ENCODE results near the gene ATP10A. TPM values are rescaled to one million over a fixed set of nuclear protein-coding genes. Genes with fewer than 3 reads are reported as not detected.
"Not testable (repeated sequence)": the region's sequence is repeated elsewhere in the genome, so short reads cannot be mapped to it uniquely, and the experiment has no call there.

The ATP10A gene
- total RNA-seq, 1 donor from 2014 or later, result 0.26 TPM

DNA sequence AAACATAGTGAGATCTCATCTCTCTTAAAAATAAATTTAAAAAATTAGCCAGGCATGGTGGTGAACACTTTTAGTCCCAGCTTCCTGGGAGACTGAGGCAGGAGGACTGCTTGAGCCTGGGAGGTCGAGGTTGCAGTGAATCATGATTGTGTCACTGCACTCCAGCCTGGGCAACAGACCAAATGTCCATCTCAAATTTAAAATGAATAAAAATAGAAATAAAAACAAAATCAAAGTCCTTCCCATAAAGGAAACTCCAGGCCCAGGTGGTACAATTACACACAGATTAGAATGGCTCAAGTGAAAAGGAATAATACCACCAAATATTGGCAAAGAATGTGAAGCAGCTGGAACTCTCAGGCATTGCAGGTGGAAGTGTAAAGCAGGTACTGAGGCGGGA lies 19.3 kb upstream of the ATP10A start:
- H3K36me3 ChIP-seq (ENCODE audit: control insufficient read depth, insufficient read depth, low read length), result no peaks in the 10 kb centered on the region
- TF ChIP-seq, protein P1, sequence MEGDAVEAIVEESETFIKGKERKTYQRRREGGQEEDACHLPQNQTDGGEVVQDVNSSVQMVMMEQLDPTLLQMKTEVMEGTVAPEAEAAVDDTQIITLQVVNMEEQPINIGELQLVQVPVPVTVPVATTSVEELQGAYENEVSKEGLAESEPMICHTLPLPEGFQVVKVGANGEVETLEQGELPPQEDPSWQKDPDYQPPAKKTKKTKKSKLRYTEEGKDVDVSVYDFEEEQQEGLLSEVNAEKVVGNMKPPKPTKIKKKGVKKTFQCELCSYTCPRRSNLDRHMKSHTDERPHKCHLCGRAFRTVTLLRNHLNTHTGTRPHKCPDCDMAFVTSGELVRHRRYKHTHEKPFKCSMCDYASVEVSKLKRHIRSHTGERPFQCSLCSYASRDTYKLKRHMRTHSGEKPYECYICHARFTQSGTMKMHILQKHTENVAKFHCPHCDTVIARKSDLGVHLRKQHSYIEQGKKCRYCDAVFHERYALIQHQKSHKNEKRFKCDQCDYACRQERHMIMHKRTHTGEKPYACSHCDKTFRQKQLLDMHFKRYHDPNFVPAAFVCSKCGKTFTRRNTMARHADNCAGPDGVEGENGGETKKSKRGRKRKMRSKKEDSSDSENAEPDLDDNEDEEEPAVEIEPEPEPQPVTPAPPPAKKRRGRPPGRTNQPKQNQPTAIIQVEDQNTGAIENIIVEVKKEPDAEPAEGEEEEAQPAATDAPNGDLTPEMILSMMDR (IDR thresholded peaks at IDR 0.05; ENCODE audit: insufficient read depth, low read length, severe bottlenecking), result no peak
- no peak for FAIRE-seq

DNA sequence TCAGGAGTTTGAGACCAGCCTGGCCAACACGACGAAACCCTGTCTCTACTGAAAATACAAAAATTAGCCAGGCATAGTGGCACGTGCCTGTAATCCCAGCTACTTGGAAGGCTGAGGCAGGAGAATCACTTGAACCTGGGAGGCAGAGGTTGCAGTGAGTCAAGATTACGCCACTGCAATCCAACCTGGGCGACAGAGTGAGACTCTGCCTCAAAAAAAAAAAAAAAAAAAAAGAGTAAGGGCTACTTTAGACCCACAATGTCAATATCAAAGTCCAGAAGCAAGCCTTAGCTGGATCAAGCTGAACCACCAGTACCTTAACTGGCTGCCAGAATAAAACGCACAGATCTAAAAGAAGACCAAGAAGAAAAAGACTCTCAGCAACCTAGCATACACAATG lies 17.8 kb upstream of the ATP10A start:
- FAIRE-seq, result not testable (repeated sequence)

More for the DNA sequence above, 19.3 kb upstream of the ATP10A start:
- Histone ChIP-seq H3K4me3 (ENCODE audit: low read depth, low read length) (no peak overlapping the region), H3K27me3 (ENCODE audit: control insufficient read depth, insufficient read depth, low read length) (no peaks in the 10 kb centered on the region)
- DNase-seq (ENCODE audit: low read depth), result no peak

DNA sequence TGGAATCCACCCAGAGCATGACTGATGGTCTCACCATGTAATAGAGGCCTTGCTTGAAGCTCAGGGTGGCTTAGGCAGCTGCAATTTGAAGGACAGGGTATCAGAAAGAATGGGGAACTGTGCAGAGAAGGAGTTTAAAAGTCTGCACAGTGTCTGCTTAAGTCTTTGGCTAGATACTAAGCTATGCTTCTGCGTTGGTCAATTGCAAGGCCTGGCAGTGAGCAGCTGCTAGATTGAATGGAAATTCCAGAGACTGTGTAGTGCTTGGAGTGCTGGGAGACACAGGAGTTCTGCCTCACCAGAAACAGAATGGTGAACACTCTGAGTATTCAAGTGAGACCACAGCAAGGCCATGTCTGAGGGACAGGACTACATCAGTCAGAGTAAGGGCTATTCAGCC lies 17.3 kb upstream of the ATP10A start:
- Histone ChIP-seq H3K4me3 (ENCODE audit: low read depth, low read length) (no peak overlapping the region), H3K36me3 (ENCODE audit: control insufficient read depth, insufficient read depth, low read length) (no peaks in the 10 kb centered on the region), H3K27me3 (ENCODE audit: control insufficient read depth, insufficient read depth, low read length) (no peaks in the 10 kb centered on the region)
- TF ChIP-seq, protein P1 (IDR thresholded peaks at IDR 0.05; ENCODE audit: insufficient read depth, low read length, severe bottlenecking), result no peak
- DNase-seq (ENCODE audit: low read depth) (no peak), FAIRE-seq (no peak)

More for the DNA sequence above, 17.8 kb upstream of the ATP10A start:
- not testable (repeated sequence) for H3K4me3 ChIP-seq (ENCODE audit: low read depth, low read length); H3K36me3 ChIP-seq (ENCODE audit: control insufficient read depth, insufficient read depth, low read length); H3K27me3 ChIP-seq (ENCODE audit: control insufficient read depth, insufficient read depth, low read length); DNase-seq (ENCODE audit: low read depth)

DNA sequence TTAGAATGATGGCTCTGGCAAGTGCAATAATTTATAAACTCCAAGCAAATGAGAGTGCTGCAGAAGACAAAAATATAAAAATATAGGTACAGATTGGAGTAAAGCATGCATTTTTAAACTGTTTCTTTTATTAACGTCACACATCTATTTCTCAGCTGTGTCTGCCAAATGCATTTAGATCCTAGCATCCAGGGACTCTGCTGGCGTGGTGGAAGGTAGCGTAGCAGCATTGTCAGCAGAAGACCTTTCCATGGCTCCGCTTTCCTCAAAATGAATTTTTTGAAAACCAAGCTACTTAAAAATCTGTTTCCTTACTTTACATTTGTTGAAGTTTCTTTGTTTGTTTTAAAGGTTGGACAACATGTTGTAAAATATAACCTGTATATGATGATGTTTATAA lies 16.3 kb upstream of the ATP10A start:
- FAIRE-seq, result no peak
- TF ChIP-seq, protein P1 (IDR thresholded peaks at IDR 0.05; ENCODE audit: insufficient read depth, low read length, severe bottlenecking), result no peak

DNA sequence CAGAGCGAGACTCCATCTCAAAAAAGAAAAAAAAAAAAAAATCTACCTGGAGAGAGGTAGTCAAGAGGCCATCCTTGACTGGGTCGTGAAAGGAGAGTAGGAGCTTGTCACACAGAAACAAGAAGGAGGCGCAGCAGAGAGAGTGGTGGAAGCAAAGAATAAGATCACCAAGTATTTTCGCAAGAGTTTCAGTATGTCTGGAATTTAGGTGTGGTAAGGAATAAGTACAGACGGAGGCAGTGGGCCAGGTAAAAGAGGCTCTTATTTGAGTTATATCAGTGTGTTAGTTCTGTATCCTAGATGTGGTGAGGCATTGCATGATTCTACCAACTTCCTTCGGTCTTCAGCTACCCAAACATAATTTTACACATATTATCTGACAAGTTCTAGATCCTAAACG lies 14.6 kb upstream of the ATP10A start:
- TF ChIP-seq, protein P1 (IDR thresholded peaks at IDR 0.05; ENCODE audit: insufficient read depth, low read length, severe bottlenecking), result no peak
- no peaks in the 10 kb centered on the region for H3K36me3 ChIP-seq (ENCODE audit: control insufficient read depth, insufficient read depth, low read length)
- FAIRE-seq, result no peak
- no peak overlapping the region for H3K4me3 ChIP-seq (ENCODE audit: low read depth, low read length)
- DNase-seq (ENCODE audit: low read depth), result peak; percentile 68
- no peaks in the 10 kb centered on the region for H3K27me3 ChIP-seq (ENCODE audit: control insufficient read depth, insufficient read depth, low read length)

More for the DNA sequence above, 16.3 kb upstream of the ATP10A start:
- no peak overlapping the region for H3K4me3 ChIP-seq (ENCODE audit: low read depth, low read length)
- H3K27me3 ChIP-seq (ENCODE audit: control insufficient read depth, insufficient read depth, low read length), result no peaks in the 10 kb centered on the region
- no peaks in the 10 kb centered on the region for H3K36me3 ChIP-seq (ENCODE audit: control insufficient read depth, insufficient read depth, low read length)
- no peak for DNase-seq (ENCODE audit: low read depth)

DNA sequence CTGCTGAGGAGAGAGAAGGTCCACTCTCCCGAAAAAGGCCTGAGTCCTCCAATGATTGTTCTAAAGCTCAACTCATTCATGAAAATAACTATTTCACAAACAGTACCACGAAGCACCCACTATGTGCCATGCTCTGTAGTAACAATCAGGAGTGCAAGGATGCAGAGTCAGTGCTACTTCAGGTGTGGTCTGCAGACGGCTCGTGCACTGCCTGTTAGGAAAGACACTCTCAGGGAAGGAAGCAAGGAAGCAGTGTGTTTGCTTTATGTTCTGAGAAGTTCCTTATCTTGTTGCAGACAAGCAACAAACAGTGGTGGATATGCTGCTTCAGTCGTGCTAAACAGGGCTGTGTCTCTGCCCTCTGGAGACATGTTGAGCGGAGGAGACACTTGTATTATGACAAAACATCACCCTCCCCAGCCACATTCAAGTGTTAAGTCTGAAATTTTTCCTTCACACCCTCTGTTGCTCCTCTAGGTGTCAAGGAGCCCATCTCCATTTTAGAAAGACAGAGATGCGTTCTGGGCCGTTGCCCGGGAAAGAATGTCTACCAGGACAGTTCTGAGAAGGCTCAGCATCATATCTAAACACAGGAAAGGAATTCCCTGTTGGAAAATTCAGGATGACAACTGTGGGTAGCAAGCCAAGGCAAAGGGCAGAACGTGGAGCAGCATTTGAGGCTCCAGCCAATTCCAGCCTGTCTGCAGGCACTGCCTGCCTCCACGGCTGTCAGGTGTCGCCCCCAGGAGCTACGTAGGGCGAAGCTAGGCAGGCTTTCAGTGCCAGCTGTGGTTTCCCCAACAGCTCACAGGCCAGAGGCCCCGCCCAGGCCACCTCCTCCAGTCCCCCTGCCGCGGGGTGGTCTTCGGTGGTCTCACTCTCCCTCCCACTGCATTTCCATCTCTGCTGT lies 13.4 kb upstream of the ATP10A start:
- H3K36me3 ChIP-seq (ENCODE audit: control insufficient read depth, insufficient read depth, low read length), result no peaks in the 10 kb centered on the region
- no peak overlapping the region for H3K4me3 ChIP-seq (ENCODE audit: low read depth, low read length)
- no peaks in the 10 kb centered on the region for H3K27me3 ChIP-seq (ENCODE audit: control insufficient read depth, insufficient read depth, low read length)
- TF ChIP-seq, protein P1 (IDR thresholded peaks at IDR 0.05; ENCODE audit: insufficient read depth, low read length, severe bottlenecking), result no peak
- DNase-seq (ENCODE audit: low read depth) (no peak), FAIRE-seq (no peak)

Data from bronchial epithelial cell (primary cell).